GM12878 (cell line): ENCODE data around the gene BCL11A. TPM values are rescaled to one million over a fixed set of nuclear protein-coding genes. Genes with fewer than 3 reads are reported as not detected.

Experiments
- ATAC-seq: fragments of 200-7000 bp; cut with Tn5 transposase; 3 replicates; pipeline ENCODE4 v1.9.1; 2020; ENCODE audit warnings: mild to moderate bottlenecking, moderate library complexity
- BruUV-seq: library from RNA; stranded (reverse); fragments of 400-500 nt; replicated peaks from 2 replicates; lab custom pipeline; 2021; lab: Mats Ljungman, UMichigan
- CTCF ChIA-PET: fragments of 300-600 bp; sonication (Branson Sonifier 250); formaldehyde crosslinking; extraction: SDS; loops from one replicate; lab custom pipeline; 2021; ENCODE audit warnings: inconsistent platforms; lab: Yijun Ruan, JAX
- POLR2A ChIA-PET: fragments of 350-600 bp; formaldehyde crosslinking; extraction: SDS; loops from one replicate; lab custom pipeline; 2021; ENCODE audit warnings: inconsistent platforms; lab: Charles Lee
- RAD21 ChIA-PET: fragments of 300-600 bp; sonication (Branson Sonifier 250); formaldehyde crosslinking; loops from one replicate; lab custom pipeline; 2023; ENCODE audit warnings: antibody characterized with exemption; ENCODE audit not compliant: unreplicated experiment; lab: Charles Lee
- SMC1A ChIA-PET: fragments of 300-600 bp; sonication (Branson Sonifier 250); formaldehyde crosslinking; loops from one replicate; lab custom pipeline; 2023; ENCODE audit not compliant: unreplicated experiment, uncharacterized antibody; lab: Charles Lee
- DNase-seq: peaks from one replicate; pipeline ENCODE4 v3.0.0-alpha.2; 2011; ENCODE audit warnings: low read depth, low spot score
- FAIRE-seq: peaks from 3 replicates; lab custom pipeline; 2011; peaks lifted over from hg19 to GRCh38; lab: Jason Lieb, UNC
- H2AFZ ChIP-seq: 2 replicates; pipeline ENCODE4 v1.6.0; 2011; ENCODE audit warnings: low read depth, low read length, control low read depth; ENCODE audit not compliant: control insufficient read depth
- H3K27ac ChIP-seq: 2 replicates; pipeline ENCODE4 v1.5.1; 2011; ENCODE audit warnings: control low read depth; ENCODE audit not compliant: control insufficient read depth, insufficient read depth
- H3K27me3 ChIP-seq, 2 experiments: replicated peaks in 1 of 2; 2 replicates each; pipeline versions ENCODE4 v1.6.0 to v1.6.1; 2011; ENCODE audit warnings: low read length in 1 of 2; ENCODE audit not compliant: control insufficient read depth in 2 of 2, insufficient read depth in 2 of 2
- H3K36me3 ChIP-seq, 2 experiments: 2 replicates each; pipeline ENCODE4 v1.5.1; 2011; ENCODE audit warnings: low read length in 1 of 2; ENCODE audit not compliant: control insufficient read depth in 2 of 2, insufficient read depth in 2 of 2
- H3K4me1 ChIP-seq: 2 replicates; pipeline ENCODE4 v1.6.1; 2011; ENCODE audit warnings: mild to moderate bottlenecking, low read length, moderate library complexity, mixed read lengths; ENCODE audit not compliant: control insufficient read depth, insufficient read depth
- H3K4me2 ChIP-seq: 2 replicates; pipeline ENCODE4 v1.6.0; 2011; ENCODE audit warnings: control low read depth; ENCODE audit not compliant: control insufficient read depth, insufficient read depth
- H3K4me3 ChIP-seq: fragments of 200-600 bp; sonication (generic); 2 replicates; pipeline ENCODE4 v1.5.1; 2016
- H3K79me2 ChIP-seq: 2 replicates; pipeline ENCODE4 v1.6.0; 2011; ENCODE audit warnings: low read length; ENCODE audit not compliant: control insufficient read depth, insufficient read depth
- H3K9ac ChIP-seq: 2 replicates; pipeline ENCODE4 v1.8.0; 2011; ENCODE audit warnings: low read length, control low read depth, mixed read lengths; ENCODE audit not compliant: control insufficient read depth, insufficient read depth
- H3K9me3 ChIP-seq: replicated peaks from 3 replicates; pipeline ENCODE4 v1.5.1; 2011; ENCODE audit warnings: mild to moderate bottlenecking, low read length; ENCODE audit not compliant: control insufficient read depth, insufficient read depth
- H4K20me1 ChIP-seq: 2 replicates; pipeline ENCODE4 v1.6.0; 2011; ENCODE audit not compliant: control insufficient read depth, insufficient read depth
- HDAC2 ChIP-seq: fragments of 200-600 bp; sonication (generic); IDR thresholded peaks from 2 replicates; pipeline ENCODE4 v1.6.1; 2017
- HSF1 ChIP-seq: fragments of 150-350 bp; IDR thresholded peaks from 2 replicates; pipeline ENCODE4 v1.6.1; 2014; ENCODE audit warnings: mild to moderate bottlenecking, low read depth, low read length
- MTA3 ChIP-seq: IDR thresholded peaks from 2 replicates; pipeline ENCODE4 v1.6.1; 2012; ENCODE audit warnings: low read length, inconsistent platforms, borderline replicate concordance
- MYB ChIP-seq: fragments of 150-350 bp; IDR thresholded peaks from 2 replicates; pipeline ENCODE4 v1.6.1; 2014; ENCODE audit warnings: mild to moderate bottlenecking, low read depth, low read length, borderline replicate concordance
- NR2C1 ChIP-seq: fragments of 450-650 bp; IDR thresholded peaks from 2 replicates; pipeline ENCODE4 v1.6.1; 2017; ENCODE audit warnings: antibody characterized with exemption, mild to moderate bottlenecking, moderate library complexity
- POLR2AphosphoS2 ChIP-seq: IDR thresholded peaks from 2 replicates; pipeline ENCODE4 v1.6.1; 2011; ENCODE audit warnings: low read depth, mild to moderate bottlenecking, low read length, improper control_type of control experiment, moderate library complexity
- TBL1XR1 ChIP-seq: IDR thresholded peaks from 2 replicates; pipeline ENCODE4 v1.6.1; 2012; ENCODE audit warnings: low read depth, low read length, improper control_type of control experiment
- TCF3 ChIP-seq: IDR thresholded peaks from 2 replicates; pipeline ENCODE4 v1.6.1; 2012; ENCODE audit warnings: low read depth, mild to moderate bottlenecking, low read length, borderline replicate concordance; ENCODE audit not compliant: insufficient read depth
- ZNF274 ChIP-seq: IDR thresholded peaks from one replicate; pipeline ENCODE4 v1.8.0; 2011; ENCODE audit not compliant: insufficient read length, insufficient read depth
- WGBS: methylation state at CpG from one replicate; pipeline ENCODE4 v1.1.6; 2016; ENCODE audit warnings: low lambda C conversion rate; ENCODE audit not compliant: insufficient replicate concordance, insufficient coverage; ENCODE audit errors: missing lambda C conversion rate; 5-methylcytosine and 5-hydroxymethylcytosine counted together
- in situ Hi-C: fragments of 300-500 bp; cut with MboI; formaldehyde crosslinking; loops from 9 replicates; pipeline ENCODE4 v1.14.3; 2018; ENCODE audit warnings: mixed read lengths
- intact Hi-C: fragments of 100-400 bp; cut with micrococcal nuclease; formaldehyde crosslinking; loops from one replicate; pipeline ENCODE4 v1.14.2; 2022; ENCODE audit not compliant: unreplicated experiment
- polyA plus RNA-seq, 11 experiments: library from polyadenylated mRNA; depleted of rRNA in 4 of 11; unstranded in 6 of 11; stranded (reverse) in 5 of 11; fragments of >200 nt; fragmentation: Nextera tagmentation in 4 of 11; fragmentation: Illumina TruSeq in 1 of 11; extraction: Ambion mirVana in 4 of 11; extraction: Trizol in 1 of 11; gene quantifications; 1 replicate in 1 of 11; 2 replicates in 10 of 11; pipeline versions ENCODE4 v1.2.1 to v1.2.3, GENCODE V29; 2011 to 2016; ENCODE audit warnings: inconsistent platforms in 2 of 11, missing spikeins in 2 of 11, low read depth in 1 of 11
- total RNA-seq, 4 experiments: library from RNA; depleted of rRNA in 3 of 4; stranded (reverse); fragments of >200 nt in 3 of 4; fragmentation: Illumina TruSeq in 1 of 4; extraction: Trizol in 1 of 4; gene quantifications; 2 replicates each; pipeline versions ENCODE4 v1.2.1 to v1.2.3, GENCODE V29; 2013 to 2021
- TF ChIP-seq, protein P1 (sequence below): IDR thresholded peaks from 2 replicates; pipeline ENCODE4 v1.6.1; 2011; ENCODE audit warnings: mild to moderate bottlenecking, low read depth, low read length, moderate library complexity; ENCODE audit not compliant: insufficient replicate concordance

The BCL11A gene
- total and polyA plus RNA-seq, 10 of the 15 experiments (the other 5 are each of a cell fraction or from before 2014, with no cell fraction given): 7.5 to 26.6 (median 11.1) TPM; not detected in 1

DNA sequence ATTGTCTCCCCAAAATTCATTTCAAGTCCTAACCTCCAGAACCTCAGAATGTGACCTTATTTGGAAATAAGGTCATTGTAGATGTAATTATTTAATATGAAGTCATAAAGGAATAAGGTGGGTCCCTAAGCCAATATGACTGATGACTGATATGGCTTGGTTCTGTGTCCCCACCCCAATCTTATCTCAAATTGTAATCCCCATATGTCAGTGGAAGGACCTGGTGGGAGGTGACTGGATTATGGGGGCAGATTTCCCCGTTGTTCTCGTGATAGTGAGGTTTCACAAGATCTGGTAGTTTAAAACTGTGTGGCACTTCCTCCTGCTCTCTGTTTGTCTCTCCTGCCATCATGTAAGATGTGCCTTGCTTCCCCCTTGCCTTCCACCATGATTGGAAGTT, 43.0 kb upstream of the BCL11A start:
- H3K27ac ChIP-seq: no peak overlapping the region
- H3K79me2 ChIP-seq: no peaks in the 10 kb centered on the region
- H3K4me2 ChIP-seq: no peak overlapping the region
- DNase-seq: no peak
- no peak for FAIRE-seq
- no peak for TF ChIP-seq HSF1
- no peak for TF ChIP-seq TBL1XR1
- TF ChIP-seq, protein P1, sequence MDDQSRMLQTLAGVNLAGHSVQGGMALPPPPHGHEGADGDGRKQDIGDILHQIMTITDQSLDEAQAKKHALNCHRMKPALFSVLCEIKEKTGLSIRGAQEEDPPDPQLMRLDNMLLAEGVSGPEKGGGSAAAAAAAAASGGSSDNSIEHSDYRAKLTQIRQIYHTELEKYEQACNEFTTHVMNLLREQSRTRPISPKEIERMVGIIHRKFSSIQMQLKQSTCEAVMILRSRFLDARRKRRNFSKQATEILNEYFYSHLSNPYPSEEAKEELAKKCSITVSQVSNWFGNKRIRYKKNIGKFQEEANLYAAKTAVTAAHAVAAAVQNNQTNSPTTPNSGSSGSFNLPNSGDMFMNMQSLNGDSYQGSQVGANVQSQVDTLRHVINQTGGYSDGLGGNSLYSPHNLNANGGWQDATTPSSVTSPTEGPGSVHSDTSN: no peak
- TF ChIP-seq POLR2AphosphoS2: no peak
- TF ChIP-seq NR2C1: no peak
- no peak for TF ChIP-seq MYB
- no peak for TF ChIP-seq MTA3
- TF ChIP-seq TCF3: no peak
- TF ChIP-seq ZNF274: no peak
- no peak for TF ChIP-seq HDAC2
- no peak overlapping the region for H3K4me3 ChIP-seq
- in situ Hi-C loops (loop anchor here (25.0 kb wide), 1 partner anchor 1834 kb away; no protein-coding TSS in a partner anchor), intact Hi-C loops (no loop called here)
- no peak for ATAC-seq
- H4K20me1 ChIP-seq: no peaks in the 10 kb centered on the region
- no peaks in the 10 kb centered on the region for H3K4me1 ChIP-seq
- SMC1A ChIA-PET: no interaction called here
- no TSS peak for BruUV-seq
- H2AFZ ChIP-seq: no peak overlapping the region
- RAD21 ChIA-PET: no interaction called here
- CTCF ChIA-PET: interaction anchor here (0.6 to 2.8 kb wide), 2 partner anchors 14 to 112 kb away, joined by 3 to 8 read pairs; no protein-coding TSS in a partner anchor
- POLR2A ChIA-PET: interaction anchor here (0.6 kb wide), 1 partner anchor 565 kb away, joined by 3 read pairs; the partner anchor contains the start of gene C2orf74
- no peaks in the 10 kb centered on the region for H3K36me3 ChIP-seq
- no peaks in the 10 kb centered on the region; the same call in 2 of the 3 replicates for H3K9me3 ChIP-seq
- H3K9ac ChIP-seq: no peak overlapping the region
- 0% methylated on average over 2 of the region's 2 CpGs for WGBS
- H3K27me3 ChIP-seq: no peaks in the 10 kb centered on the region; a peak in 1 of 4 replicates
